Measurements from ENCODE around the gene AK9.
A peak's percentile ranks its signal among the peaks of the same experiment; 100 is the strongest.
"Not testable (repeated sequence)": the region's sequence is repeated elsewhere in the genome, so short reads cannot be mapped to it uniquely, and the experiment has no call there.

Gene AK9

GRCh38 chr6:109612268-109612667, 78.7 kb downstream of the AK9 start:
- DNase-seq, result no peak

GRCh38 chr6:109611502-109611901, 79.5 kb downstream of the AK9 start:
- DNase-seq, result no peak

GRCh38 chr6:109610590-109610989, 80.4 kb downstream of the AK9 start:
- DNase-seq, result no peak

GRCh38 chr6:109609737-109610136, 81.3 kb downstream of the AK9 start:
- no peak for DNase-seq

- DNase-seq, result no peak
Measured at GRCh38 chr6:109606359-109606758, 84.6 kb downstream of the AK9 start.

GRCh38 chr6:109595998-109596397, 95.0 kb downstream of the AK9 start:
- peak; percentile 2 for DNase-seq

- no peak for DNase-seq
Measured at GRCh38 chr6:109580519-109580918, 110.5 kb downstream of the AK9 start.

GRCh38 chr6:109579361-109579760, 111.6 kb downstream of the AK9 start:
- DNase-seq, result no peak

- not testable (repeated sequence) for DNase-seq
Measured at GRCh38 chr6:109569901-109570300, 121.1 kb downstream of the AK9 start.

- DNase-seq, result no peak
Measured at GRCh38 chr6:109561844-109562243, 129.2 kb downstream of the AK9 start.

- no peak for DNase-seq
Measured at GRCh38 chr6:109531446-109531845, 159.6 kb downstream of the AK9 start.

GRCh38 chr6:109527989-109528388, 163.0 kb downstream of the AK9 start:
- DNase-seq, result no peak

GRCh38 chr6:109526905-109527628, 163.9 kb downstream of the AK9 start:
- peak; percentile 36 for DNase-seq

- DNase-seq, result no peak
Measured at GRCh38 chr6:109524129-109524528, 166.9 kb downstream of the AK9 start.

- DNase-seq, result no peak
Measured at GRCh38 chr6:109523478-109523877, 167.5 kb downstream of the AK9 start.

- no peak for DNase-seq
Measured at GRCh38 chr6:109521080-109521479, 169.9 kb downstream of the AK9 start.

GRCh38 chr6:109519647-109520046, 171.4 kb downstream of the AK9 start:
- DNase-seq, result not testable (repeated sequence)

- no peak for DNase-seq
Measured at GRCh38 chr6:109516929-109517328, 174.1 kb downstream of the AK9 start.

- DNase-seq, result no peak
Measured at GRCh38 chr6:109515781-109516409, 175.1 kb downstream of the AK9 start.

- no peak for DNase-seq
Measured at GRCh38 chr6:109514946-109515345, 176.1 kb downstream of the AK9 start.

GRCh38 chr6:109513571-109514071, 177.4 kb downstream of the AK9 start:
- no peak for DNase-seq

GRCh38 chr6:109512271-109512817, 178.7 kb downstream of the AK9 start:
- no peak for DNase-seq

GRCh38 chr6:109511832-109512231, 179.2 kb downstream of the AK9 start:
- no peak for DNase-seq

- no peak for DNase-seq
Measured at GRCh38 chr6:109510358-109510757, 180.6 kb downstream of the AK9 start.
